Left ventricle myocardium inferior (tissue), 1 donor: ENCODE data around the gene COPZ1. TPM values are rescaled to one million over a fixed set of nuclear protein-coding genes. Genes with fewer than 3 reads are reported as not detected.

Experiments
- DNase-seq: peaks from one replicate; pipeline ENCODE4 v3.0.0-alpha.2; 2020
- H3K27ac ChIP-seq: fragments of 200-600 bp; replicated peaks from 2 replicates; pipeline ENCODE4 v1.8.0; 2021
- H3K27me3 ChIP-seq: fragments of 200-600 bp; 2 replicates; pipeline ENCODE4 v1.8.0; 2021; ENCODE audit warnings: low read depth
- H3K36me3 ChIP-seq: fragments of 200-600 bp; 2 replicates; pipeline ENCODE4 v1.8.0; 2021
- H3K4me1 ChIP-seq: fragments of 200-600 bp; 2 replicates; pipeline ENCODE4 v1.8.0; 2021
- H3K4me3 ChIP-seq: fragments of 200-600 bp; 2 replicates; pipeline ENCODE4 v1.8.0; 2021; ENCODE audit warnings: mild to moderate bottlenecking, moderate library complexity
- H3K9me3 ChIP-seq: fragments of 200-600 bp; replicated peaks from 2 replicates; pipeline ENCODE4 v1.8.0; 2021
- CTCF ChIP-seq: fragments of 200-600 bp; IDR thresholded peaks from 2 replicates; pipeline ENCODE4 v1.8.0; 2021; ENCODE audit warnings: antibody characterized with exemption, mild to moderate bottlenecking, borderline replicate concordance
- intact Hi-C: fragments of 100-400 bp; cut with micrococcal nuclease; formaldehyde crosslinking; loops from one replicate; pipeline ENCODE4 v1.11.0; 2022
- total RNA-seq: library from RNA; stranded (reverse); fragmentation: NEBNext Ultra II Directional; extraction: Animal tissue kit (Norgen Biotek cat#: 25700); gene quantifications from one replicate; pipeline ENCODE4 v1.2.1, GENCODE V29; 2021
- donor health status: DM: no; HTN: yes; CAD: no; lungs with severe emphysema.

Gene COPZ1
- total RNA-seq, 1 donor from 2014 or later, result 110 TPM

GRCh38 chr12:54358945-54359761 lies 34.2 kb downstream of the COPZ1 start:
- TF ChIP-seq CTCF, result no peak
- Histone ChIP-seq H3K27me3 (no peaks in the 10 kb centered on the region), H3K4me3 (peak overlapping the region; percentile 79), H3K27ac (peak overlapping the region; percentile 95), H3K4me1 (peaks cover 32% of the 10 kb centered on the region), H3K36me3 (no peaks in the 10 kb centered on the region), H3K9me3 (no peaks in the 10 kb centered on the region)
- intact Hi-C loops, result no loop called here
- DNase-seq, result peak; percentile 94

GRCh38 chr12:54359762-54360351 lies 34.9 kb downstream of the COPZ1 start:
- Histone ChIP-seq H3K27ac (peak overlapping the region; percentile 95), H3K4me1 (peaks cover 32% of the 10 kb centered on the region), H3K9me3 (no peaks in the 10 kb centered on the region), H3K4me3 (peak overlapping the region; percentile 79), H3K27me3 (no peaks in the 10 kb centered on the region), H3K36me3 (no peaks in the 10 kb centered on the region)
- DNase-seq, result no peak
- intact Hi-C loops, result loop anchor here (10.0 kb wide), 1 partner anchor 105 kb away; no protein-coding TSS in a partner anchor
- TF ChIP-seq CTCF, result no peak

- peak; percentile 71 for DNase-seq
- intact Hi-C loops, result loop anchor here (10.0 kb wide), 1 partner anchor 106 kb away; no protein-coding TSS in a partner anchor
- H3K4me3 ChIP-seq, result no peak overlapping the region
- peaks cover 32% of the 10 kb centered on the region for H3K4me1 ChIP-seq
- H3K36me3 ChIP-seq, result no peaks in the 10 kb centered on the region
- H3K27ac ChIP-seq, result peak overlapping the region; percentile 95
- no peaks in the 10 kb centered on the region for H3K9me3 ChIP-seq
- peak; percentile 76 for TF ChIP-seq CTCF
- no peaks in the 10 kb centered on the region for H3K27me3 ChIP-seq
These were observed 36.0 kb downstream of the COPZ1 start for GRCh38 chr12:54360717-54361456.

GRCh38 chr12:54363047-54363446 lies 38.1 kb downstream of the COPZ1 start:
- Histone ChIP-seq H3K27ac (no peak overlapping the region), H3K9me3 (no peaks in the 10 kb centered on the region), H3K36me3 (no peaks in the 10 kb centered on the region), H3K4me3 (no peak overlapping the region), H3K4me1 (peaks cover 26% of the 10 kb centered on the region), H3K27me3 (no peaks in the 10 kb centered on the region)
- intact Hi-C loops, result loop anchor here (10.0 kb wide), 1 partner anchor 108 kb away; no protein-coding TSS in a partner anchor
- no peak for DNase-seq
- no peak for TF ChIP-seq CTCF

GRCh38 chr12:54363618-54364017 lies 38.7 kb downstream of the COPZ1 start:
- H3K4me3 ChIP-seq, result no peak overlapping the region
- peaks cover 26% of the 10 kb centered on the region for H3K4me1 ChIP-seq
- DNase-seq, result no peak
- TF ChIP-seq CTCF, result no peak
- H3K9me3 ChIP-seq, result no peaks in the 10 kb centered on the region
- H3K27ac ChIP-seq, result no peak overlapping the region
- H3K27me3 ChIP-seq, result no peaks in the 10 kb centered on the region
- intact Hi-C loops, result loop anchor here (10.0 kb wide), 1 partner anchor 109 kb away; no protein-coding TSS in a partner anchor
- no peaks in the 10 kb centered on the region for H3K36me3 ChIP-seq
